ENCODE data around the gene ESRRA. TPM values are rescaled to one million over a fixed set of nuclear protein-coding genes. Genes with fewer than 3 reads are reported as not detected.

ESRRA gene
- total RNA-seq, 1 experiment from 2014 or later = 61.0 TPM

DNA sequence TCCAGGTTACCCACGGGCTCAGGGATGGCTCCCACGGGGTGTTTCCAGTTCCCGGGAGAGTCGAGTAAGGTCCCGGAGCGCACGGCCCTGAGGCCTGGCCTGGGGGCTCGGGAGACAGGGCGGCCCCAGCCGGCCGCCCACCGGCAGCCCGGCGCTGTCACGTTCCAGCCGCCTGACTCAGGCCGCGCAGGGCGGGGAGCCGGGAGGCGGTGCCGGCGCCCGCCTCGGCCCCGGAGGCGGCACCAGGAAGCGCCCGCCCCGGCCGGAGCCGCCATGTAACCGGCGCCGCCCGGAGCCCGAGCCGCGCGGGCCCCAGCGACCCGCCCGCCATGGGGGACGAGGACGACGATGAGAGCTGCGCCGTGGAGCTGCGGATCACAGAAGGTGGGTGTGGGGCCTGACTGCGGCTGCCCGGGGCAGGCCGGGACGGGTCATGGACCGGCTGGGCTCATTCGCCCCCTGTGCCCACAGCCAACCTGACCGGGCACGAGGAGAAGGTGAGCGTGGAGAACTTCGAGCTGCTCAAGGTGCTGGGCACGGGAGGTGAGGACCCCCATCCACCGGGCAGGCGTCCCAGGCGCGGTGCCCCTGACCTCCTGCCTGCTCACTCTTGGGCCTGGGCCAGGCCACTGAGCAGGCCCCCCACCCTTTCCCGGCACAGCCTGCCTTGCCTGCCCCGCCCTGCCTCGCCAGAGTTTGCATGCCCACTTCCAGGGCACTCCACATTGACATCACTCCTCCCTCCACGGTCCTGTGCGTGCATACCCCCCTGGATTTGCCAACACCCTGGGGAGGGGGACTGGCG is 53.8 kb downstream of the ESRRA start, which contains the start of gene RPS6KA4:
Gene RPS6KA4 (plus strand): TSS at position 256 of the 805 bp plus-strand sequence. CDS start 74 bp downstream, at position 330.
- no peaks in the 10 kb centered on the region for H3K9me2 ChIP-seq (ENCODE audit: insufficient read depth)
- H3K79me2 ChIP-seq (ENCODE audit: low read depth) = peaks cover 18% of the 10 kb centered on the region
- H3K4me1 ChIP-seq (replicated peaks; ENCODE audit: insufficient read depth) = peaks cover 42% of the 10 kb centered on the region
- intact Hi-C loops (cut with micrococcal nuclease; ENCODE audit: unreplicated experiment) = loop anchor here (2.0 to 5.0 kb wide), 5 partner anchors 82 to 420 kb away; partner anchors contain the start of gene SF1
- H3F3A ChIP-seq (ENCODE audit: insufficient read depth, low read depth) = peaks cover 22% of the 10 kb centered on the region; the same call in 1 of the 2 replicates
- TF ChIP-seq EZH2 (IDR thresholded peaks at IDR 0.05; ENCODE audit: low read depth) = no peak
- TF ChIP-seq, protein P1, sequence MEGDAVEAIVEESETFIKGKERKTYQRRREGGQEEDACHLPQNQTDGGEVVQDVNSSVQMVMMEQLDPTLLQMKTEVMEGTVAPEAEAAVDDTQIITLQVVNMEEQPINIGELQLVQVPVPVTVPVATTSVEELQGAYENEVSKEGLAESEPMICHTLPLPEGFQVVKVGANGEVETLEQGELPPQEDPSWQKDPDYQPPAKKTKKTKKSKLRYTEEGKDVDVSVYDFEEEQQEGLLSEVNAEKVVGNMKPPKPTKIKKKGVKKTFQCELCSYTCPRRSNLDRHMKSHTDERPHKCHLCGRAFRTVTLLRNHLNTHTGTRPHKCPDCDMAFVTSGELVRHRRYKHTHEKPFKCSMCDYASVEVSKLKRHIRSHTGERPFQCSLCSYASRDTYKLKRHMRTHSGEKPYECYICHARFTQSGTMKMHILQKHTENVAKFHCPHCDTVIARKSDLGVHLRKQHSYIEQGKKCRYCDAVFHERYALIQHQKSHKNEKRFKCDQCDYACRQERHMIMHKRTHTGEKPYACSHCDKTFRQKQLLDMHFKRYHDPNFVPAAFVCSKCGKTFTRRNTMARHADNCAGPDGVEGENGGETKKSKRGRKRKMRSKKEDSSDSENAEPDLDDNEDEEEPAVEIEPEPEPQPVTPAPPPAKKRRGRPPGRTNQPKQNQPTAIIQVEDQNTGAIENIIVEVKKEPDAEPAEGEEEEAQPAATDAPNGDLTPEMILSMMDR (conservative IDR thresholded peaks at IDR 0.05) = no peak
- TSS peak; percentile 50 for BruUV-seq (replicated peaks)
- CTCF ChIA-PET = interaction anchor here (0.6 kb wide), 1 partner anchor 27 kb away, joined by 4 read pairs; no protein-coding TSS in a partner anchor
- H3K9me3 ChIP-seq (ENCODE audit: insufficient read depth, low read depth) = no peaks in the 10 kb centered on the region
- peak within 1 kb of the TSS; percentile 92 for H3K4me2 ChIP-seq
- POLR2A ChIA-PET (ENCODE audit: unreplicated experiment) = no interaction called here
- H3K27ac ChIP-seq = peak within 1 kb of the TSS; percentile 59
- H3K36me3 ChIP-seq (ENCODE audit: low read depth) = peaks cover 18% of the 10 kb centered on the region; the same call in 1 of the 2 replicates
- H3K27me3 ChIP-seq (ENCODE audit: insufficient read depth, low read depth) = no peaks in the 10 kb centered on the region
- H4K20me1 ChIP-seq (ENCODE audit: insufficient read depth) = peaks cover 6% of the 10 kb centered on the region; the same call in 1 of the 2 replicates
- DNase-seq = peak; percentile 54 to 79
- peak within 1 kb of the TSS; percentile 87 for H2AFZ ChIP-seq
- H3K4me3 ChIP-seq = peak within 1 kb of the TSS; percentile 91

DNA sequence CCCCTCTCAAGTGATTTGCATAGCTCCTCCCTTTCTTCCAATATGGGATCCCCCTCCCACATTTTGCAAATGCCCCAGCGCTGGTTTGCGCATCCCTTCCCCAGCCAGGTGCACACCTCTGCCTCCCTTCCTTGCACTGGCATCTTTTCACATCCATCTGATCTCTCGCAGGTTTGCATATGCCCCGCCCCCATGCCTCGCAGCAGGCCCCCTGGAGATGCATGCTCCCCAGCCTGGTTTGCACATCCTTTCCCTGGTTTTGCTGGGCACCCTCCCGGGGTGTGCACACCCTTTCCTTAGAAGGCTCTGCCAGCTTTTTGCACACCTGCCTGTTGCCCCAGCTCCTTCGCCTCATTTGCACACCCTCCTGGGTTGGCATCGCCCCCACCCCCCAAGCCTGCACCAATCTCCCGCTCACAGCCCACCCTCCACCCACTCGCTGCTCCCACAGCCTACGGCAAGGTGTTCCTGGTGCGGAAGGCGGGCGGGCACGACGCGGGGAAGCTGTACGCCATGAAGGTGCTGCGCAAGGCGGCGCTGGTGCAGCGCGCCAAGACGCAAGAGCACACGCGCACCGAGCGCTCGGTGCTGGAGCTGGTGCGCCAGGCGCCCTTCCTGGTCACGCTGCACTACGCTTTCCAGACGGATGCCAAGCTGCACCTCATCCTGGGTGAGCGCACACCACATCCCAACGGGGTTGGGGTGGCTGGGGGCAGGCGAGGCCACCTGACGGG is 54.6 kb downstream of the ESRRA start:
- Histone ChIP-seq H3K9me3 (ENCODE audit: insufficient read depth, low read depth) (no peaks in the 10 kb centered on the region), H3K27ac (no peak overlapping the region), H3K9me2 (ENCODE audit: insufficient read depth) (no peaks in the 10 kb centered on the region), H3K4me1 (replicated peaks; ENCODE audit: insufficient read depth) (peaks cover 41% of the 10 kb centered on the region), H3K4me3 (peak overlapping the region; percentile 91), H3K4me2 (peak overlapping the region; percentile 92), H3F3A (ENCODE audit: insufficient read depth, low read depth) (peaks cover 27% of the 10 kb centered on the region), H4K20me1 (ENCODE audit: insufficient read depth) (peaks cover 6% of the 10 kb centered on the region; the same call in 1 of the 2 replicates), H2AFZ (no peak overlapping the region; the same call in 1 of the 2 replicates), H3K36me3 (ENCODE audit: low read depth) (peaks cover 22% of the 10 kb centered on the region; the same call in 1 of the 2 replicates), H3K79me2 (ENCODE audit: low read depth) (peaks cover 18% of the 10 kb centered on the region), H3K27me3 (ENCODE audit: insufficient read depth, low read depth) (no peaks in the 10 kb centered on the region)
- no peak for DNase-seq
- TF ChIP-seq EZH2 (IDR thresholded peaks at IDR 0.05; ENCODE audit: low read depth) = no peak
- TF ChIP-seq, protein P1 (conservative IDR thresholded peaks at IDR 0.05) = no peak
- intact Hi-C loops (cut with micrococcal nuclease; ENCODE audit: unreplicated experiment) = loop anchor here (2.0 to 5.0 kb wide), 5 partner anchors 83 to 419 kb away; partner anchors contain the start of gene SF1
- BruUV-seq (replicated peaks) = no TSS peak
- CTCF ChIA-PET = interaction anchor here (0.6 kb wide), 1 partner anchor 27 kb away, joined by 4 read pairs; no protein-coding TSS in a partner anchor
- POLR2A ChIA-PET (ENCODE audit: unreplicated experiment) = interaction anchor here (0.7 kb wide), 1 partner anchor 356 kb away, joined by 4 read pairs; no protein-coding TSS in a partner anchor

DNA sequence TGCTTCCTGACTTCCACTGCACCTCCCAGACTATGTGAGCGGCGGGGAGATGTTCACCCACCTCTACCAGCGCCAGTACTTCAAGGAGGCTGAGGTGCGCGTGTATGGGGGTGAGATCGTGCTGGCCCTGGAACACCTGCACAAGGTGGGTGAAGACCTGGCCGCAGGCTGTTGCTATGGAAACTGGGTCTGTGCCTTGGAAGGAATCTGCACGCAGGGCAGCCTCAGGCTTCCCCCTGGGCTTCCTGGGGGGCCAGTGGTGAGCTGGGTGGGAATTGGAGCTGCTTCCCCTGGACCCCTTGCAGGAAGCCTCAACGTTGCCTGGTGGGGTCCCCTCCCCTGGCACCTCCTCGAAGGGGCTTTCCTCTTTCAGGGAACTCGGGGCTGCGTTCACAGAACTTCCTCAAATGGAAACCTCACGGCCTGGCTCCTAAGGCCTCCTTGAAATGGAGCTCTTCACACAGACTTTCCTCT is 55.2 kb downstream of the ESRRA start:
- Histone ChIP-seq H3K9me3 (ENCODE audit: insufficient read depth, low read depth) (no peaks in the 10 kb centered on the region), H2AFZ (no peak overlapping the region), H3F3A (ENCODE audit: insufficient read depth, low read depth) (peaks cover 30% of the 10 kb centered on the region), H4K20me1 (ENCODE audit: insufficient read depth) (peaks cover 6% of the 10 kb centered on the region; the same call in 1 of the 2 replicates), H3K27ac (no peak overlapping the region), H3K79me2 (ENCODE audit: low read depth) (peaks cover 18% of the 10 kb centered on the region), H3K27me3 (ENCODE audit: insufficient read depth, low read depth) (no peaks in the 10 kb centered on the region), H3K9me2 (ENCODE audit: insufficient read depth) (no peaks in the 10 kb centered on the region), H3K4me3 (no peak overlapping the region), H3K36me3 (ENCODE audit: low read depth) (peaks cover 28% of the 10 kb centered on the region; the same call in 1 of the 2 replicates), H3K4me1 (replicated peaks; ENCODE audit: insufficient read depth) (peaks cover 35% of the 10 kb centered on the region), H3K4me2 (no peak overlapping the region)
- CTCF ChIA-PET = no interaction called here
- no TSS peak for BruUV-seq (replicated peaks)
- TF ChIP-seq, protein P1 (conservative IDR thresholded peaks at IDR 0.05) = no peak
- no peak for TF ChIP-seq EZH2 (IDR thresholded peaks at IDR 0.05; ENCODE audit: low read depth)
- intact Hi-C loops (cut with micrococcal nuclease; ENCODE audit: unreplicated experiment) = no loop called here
- POLR2A ChIA-PET (ENCODE audit: unreplicated experiment) = interaction anchor here (0.7 kb wide), 1 partner anchor 355 kb away, joined by 4 read pairs; no protein-coding TSS in a partner anchor
- no peak for DNase-seq
